Effector CD8-positive, alpha-beta T cell (primary cell): ENCODE data around the gene SLC25A22.

Experiments used
- DNase-seq: peaks from one replicate; lab custom pipeline; 2025; lab: John Stamatoyannopoulos, UW

The SLC25A22 gene

GRCh38 chr11:803467-803742 is 5.3 kb upstream of the SLC25A22 start:
- DNase-seq = no peak

DNA sequence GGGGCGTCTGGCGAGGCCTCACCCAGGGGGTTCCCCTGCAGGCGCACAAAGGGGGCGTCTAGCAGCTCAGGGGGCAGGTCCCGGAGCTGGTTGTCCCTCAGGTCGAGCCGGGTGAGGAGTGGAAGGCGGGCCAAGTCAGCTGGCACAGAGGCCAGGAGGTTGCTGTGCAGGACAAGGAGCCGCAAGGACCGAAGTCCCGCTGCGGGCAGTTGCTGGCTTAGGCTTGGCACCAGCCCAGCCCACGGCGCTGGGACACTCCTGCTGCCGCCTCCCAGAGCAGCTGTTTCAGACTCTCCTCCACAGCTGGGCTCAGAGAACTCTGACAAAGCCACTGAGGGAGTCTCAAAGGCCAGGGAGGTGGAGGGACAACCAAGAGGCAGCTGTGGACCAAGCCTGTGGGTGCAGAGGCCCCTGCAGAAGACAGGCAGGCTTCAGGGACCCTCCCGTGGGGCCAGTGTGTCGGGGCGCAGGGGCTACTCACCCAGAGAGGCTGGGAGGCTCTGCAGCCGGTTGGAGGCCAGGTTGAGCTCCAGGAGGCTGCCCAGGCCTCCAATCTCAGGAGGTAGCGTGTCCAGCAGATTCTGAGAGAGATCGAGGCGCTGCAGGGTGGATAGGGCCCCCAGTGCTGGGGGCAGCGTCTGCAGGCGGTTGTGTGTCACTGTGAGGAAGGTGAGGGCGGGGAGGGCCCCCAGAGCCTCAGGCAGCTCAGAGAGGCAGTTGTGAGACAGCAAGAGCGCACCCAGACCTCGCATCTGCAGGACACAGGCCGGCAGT is 4.8 kb upstream of the SLC25A22 start:
- no peak for DNase-seq

DNA sequence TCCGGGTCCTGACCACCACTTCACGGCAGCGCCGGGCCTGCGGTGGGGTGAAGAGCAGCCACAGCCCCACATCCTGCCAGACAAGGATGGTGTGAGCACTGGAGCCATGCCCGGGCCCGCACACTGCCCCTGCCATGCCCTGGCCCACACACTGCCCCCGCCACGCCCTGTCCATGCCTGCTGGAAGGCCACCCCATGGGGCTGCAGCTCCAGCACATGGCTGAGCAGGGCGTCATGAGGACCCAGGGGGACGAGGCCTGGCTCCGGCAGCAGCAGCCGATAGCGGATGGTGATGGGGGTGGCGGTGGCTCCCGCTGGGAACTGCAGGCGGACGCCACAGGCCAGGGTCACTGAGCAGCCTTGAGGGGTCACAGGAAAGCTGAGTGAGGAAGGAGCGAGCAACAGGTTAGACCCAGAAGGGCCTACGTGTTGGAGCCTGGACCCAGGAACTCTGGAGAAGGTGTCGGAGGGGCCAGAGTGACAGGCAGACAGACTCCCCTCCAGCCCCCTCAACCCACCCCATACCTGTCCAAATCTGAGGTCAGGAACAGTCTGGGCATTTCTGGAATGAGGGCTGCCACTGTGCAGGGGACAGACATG is 4.0 kb upstream of the SLC25A22 start:
- DNase-seq = no peak

GRCh38 chr11:801097-801780 is 3.2 kb upstream of the SLC25A22 start:
- DNase-seq = no peak

- DNase-seq = no peak
Observed at GRCh38 chr11:800473-800872, 2.4 kb upstream of the SLC25A22 start.

DNA sequence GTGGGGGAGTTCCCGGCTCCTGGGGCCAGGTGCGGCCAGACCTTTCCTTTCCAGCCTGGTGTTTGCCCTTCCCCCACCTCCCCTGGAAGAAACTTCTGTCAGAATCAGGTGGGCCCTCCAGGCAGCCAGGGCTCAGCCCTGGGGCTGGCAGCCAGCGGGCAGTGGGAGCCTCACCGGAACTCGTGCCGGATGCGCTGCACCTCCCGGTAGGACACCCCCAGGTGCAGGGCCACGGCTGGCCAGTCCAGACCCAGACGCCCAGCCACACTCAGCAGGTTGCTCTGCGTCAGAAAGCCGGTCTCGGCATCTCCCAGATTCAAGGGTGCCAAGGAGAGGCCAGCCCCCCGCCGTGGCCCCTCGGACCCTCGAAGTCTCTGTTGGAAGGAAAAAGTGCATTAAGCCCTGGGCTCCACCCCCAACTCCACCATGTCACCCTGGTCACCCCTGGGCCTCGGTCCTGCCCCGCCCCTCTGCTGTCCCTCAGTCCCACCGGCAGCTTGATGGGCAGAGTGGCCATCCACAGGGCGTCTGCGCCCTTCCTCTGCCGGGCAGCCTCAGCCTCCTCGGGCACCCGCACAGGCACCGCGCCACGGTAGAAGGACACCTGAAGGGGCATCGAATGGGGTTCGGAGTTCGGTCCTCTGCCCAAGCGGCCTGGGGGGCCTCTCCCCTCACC is 1.7 kb upstream of the SLC25A22 start:
- no peak for DNase-seq

GRCh38 chr11:797296-798092 is 587 bp downstream of the SLC25A22 start:
- peak; percentile 71 for DNase-seq

- no peak for DNase-seq
Observed at GRCh38 chr11:796565-797295, 1.4 kb downstream of the SLC25A22 start.

DNA sequence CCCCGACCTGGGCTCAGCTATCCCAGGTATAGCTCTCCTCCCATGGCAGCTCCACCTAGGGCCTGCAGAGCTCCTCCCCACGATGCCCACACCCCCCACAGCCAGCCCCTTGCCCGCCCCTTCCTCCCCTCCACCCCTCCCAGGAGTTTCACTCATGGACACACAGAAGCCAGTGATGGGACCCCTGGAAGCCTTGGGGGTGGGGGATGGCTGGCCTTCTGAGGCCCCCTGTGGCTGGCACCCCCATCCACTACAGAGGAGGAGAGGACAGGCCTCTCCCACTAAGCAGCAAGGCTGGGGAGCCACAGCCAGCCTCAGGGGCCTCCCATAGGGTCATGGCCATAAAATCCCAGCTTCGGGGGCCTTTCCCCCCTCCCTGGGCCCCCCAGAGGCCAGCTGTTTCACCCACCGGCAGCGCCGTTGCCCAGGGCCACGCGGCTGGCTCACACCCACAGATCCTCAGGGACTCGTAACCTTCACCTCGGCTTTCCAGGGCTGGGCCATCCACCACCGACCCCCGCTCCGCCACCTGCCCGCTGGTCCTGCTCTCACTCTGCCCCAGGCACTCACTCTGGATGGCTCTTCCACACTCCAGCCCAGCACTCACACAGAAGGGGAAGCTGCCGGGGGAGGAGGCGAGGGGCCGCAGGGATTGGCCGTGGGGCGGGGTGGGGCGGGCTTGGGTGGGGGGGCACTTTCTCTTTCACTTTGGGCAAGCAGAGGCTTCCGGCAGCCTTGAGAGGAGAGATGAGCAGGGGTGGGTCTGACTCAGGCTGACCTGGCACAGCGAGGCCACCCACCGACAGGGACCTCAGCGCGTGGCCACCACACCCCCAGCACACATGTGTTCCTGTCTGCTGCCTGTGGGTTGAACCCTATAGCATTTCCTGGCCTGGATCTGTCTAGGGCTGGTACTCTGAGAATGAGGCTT is 2.2 kb downstream of the SLC25A22 start:
- peak; percentile 78 for DNase-seq

DNA sequence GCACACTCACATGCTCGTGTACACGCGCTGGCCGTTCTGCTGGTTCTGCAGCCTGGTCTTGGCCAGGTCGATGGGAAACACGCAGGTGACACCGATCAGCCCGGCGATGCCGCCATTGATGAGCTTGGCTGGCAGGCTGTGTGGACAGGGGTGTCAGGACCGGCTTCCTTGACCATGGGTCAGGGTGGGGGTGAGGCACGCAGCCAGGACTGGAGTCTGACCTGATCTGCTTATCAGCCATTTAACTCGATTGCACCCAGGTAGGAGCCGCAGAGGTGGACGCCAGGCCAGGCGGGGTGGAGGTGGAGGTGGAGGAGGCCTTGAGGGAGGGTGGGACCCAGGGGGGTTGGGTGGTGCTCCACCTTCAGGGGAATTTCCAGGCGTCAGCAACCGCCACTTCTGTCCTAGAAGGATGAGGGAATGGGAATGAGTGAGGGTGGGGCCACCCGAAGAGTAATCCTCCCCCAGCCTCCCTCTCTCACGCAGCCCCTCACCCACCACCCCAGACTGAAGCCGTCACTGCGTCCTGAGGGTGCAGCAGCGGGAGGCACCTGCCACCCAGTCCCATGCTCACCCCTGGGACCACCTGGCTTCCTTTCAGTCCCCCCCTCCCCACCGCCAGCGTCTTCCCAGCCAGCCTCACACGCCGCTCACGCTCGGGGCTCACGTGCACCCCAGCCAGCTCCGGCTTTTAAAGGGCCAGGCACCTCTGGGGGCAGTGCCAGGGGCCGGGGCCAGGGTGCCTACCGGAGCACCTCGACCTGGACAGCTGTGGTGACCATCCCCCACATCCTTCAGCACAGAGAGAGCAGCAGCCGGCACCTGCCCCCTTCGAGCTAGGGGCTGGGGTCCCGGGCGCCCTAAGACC is 3.1 kb downstream of the SLC25A22 start:
- no peak for DNase-seq

- no peak for DNase-seq
Observed at GRCh38 chr11:794013-794765, 3.9 kb downstream of the SLC25A22 start.

GRCh38 chr11:793556-793955 is 4.5 kb downstream of the SLC25A22 start:
- no peak for DNase-seq

- no peak for DNase-seq
Observed at GRCh38 chr11:792873-793272, 5.2 kb downstream of the SLC25A22 start.

GRCh38 chr11:792535-792821 is 5.6 kb downstream of the SLC25A22 start:
- no peak for DNase-seq

- DNase-seq = no peak
Observed at GRCh38 chr11:791658-792534, 6.2 kb downstream of the SLC25A22 start.

DNA sequence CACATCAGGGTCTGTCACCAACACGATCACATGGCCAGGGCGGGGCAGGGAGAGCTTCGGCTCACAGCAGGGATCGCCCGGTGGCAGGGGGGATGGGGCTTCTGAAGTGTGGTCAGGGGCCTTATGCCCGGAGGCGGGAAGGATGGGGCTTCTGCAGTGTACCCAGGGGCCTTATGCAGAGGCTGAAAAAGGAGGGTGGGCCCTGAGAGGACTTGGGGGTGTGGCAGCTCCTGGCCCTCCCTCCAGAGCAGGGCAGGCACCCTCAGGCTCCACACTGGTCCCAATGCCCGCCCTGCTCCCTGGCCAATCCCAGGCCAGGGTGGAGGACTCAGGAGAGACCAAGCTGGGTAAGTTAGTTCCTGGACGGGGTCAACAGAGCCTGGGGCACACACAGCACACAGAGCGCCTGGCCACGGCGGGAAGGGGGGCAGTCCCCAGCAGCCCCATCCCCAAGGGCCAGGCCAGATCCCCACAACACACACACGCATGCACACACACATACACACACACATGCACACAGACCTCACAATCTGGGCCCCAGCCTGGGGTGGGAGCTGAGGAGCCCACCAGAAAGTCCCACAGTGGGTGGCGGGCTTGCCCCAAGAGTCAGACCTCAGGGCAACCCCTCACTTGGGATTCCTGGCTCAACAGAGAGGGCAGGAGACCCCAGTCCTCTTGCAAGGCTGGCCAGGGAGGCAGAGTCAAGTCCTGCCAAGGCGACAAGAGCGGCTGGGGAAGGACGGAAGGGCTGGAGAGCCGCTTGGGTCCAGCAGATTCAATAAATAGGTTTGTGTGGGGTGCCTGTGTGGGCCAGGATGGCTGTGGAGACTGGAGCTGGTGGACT is 7.1 kb downstream of the SLC25A22 start:
- no peak for DNase-seq

DNA sequence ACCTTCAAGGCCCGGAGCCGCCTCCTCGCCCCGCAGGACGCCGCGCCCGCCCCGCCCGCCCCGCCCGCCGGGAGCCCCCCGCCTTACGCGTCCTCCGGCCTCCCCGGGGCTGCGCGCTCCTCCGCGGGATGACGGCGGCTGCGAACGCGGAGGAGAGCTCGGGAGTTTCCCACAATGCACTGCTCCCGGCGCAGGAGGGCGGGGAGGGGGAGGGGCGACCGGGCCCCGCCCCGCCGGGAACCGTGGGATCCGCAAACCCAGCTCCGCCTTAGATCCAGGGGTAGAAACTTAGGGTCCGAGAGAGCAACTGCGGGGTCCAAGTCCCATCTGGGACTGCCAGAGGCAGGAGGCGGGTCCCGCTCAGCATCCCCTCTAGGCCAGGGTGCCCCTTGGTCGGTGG is 8.1 kb downstream of the SLC25A22 start, which contains the start of gene CEND1:
Gene CEND1, minus strand, starts transcription at position 148 of the 400 bp plus-strand sequence. CDS start 1,514 bp downstream, outside the sequence.
- no peak for DNase-seq
